Body of pancreas (tissue), 4 donors: ENCODE results near the gene CHN2.

Source experiments
- CTCF ChIP-seq, 7 experiments: fragments of 450-650 bp in 4 of 7; fragments of 200-600 bp in 3 of 7; sonication (generic) in 3 of 7; IDR thresholded peaks; one replicate each; pipeline ENCODE4 v1.5.1; 2016 to 2019; ENCODE audit warnings: antibody characterized with exemption in 7 of 7
- POLR2A ChIP-seq, 3 donors: fragments of 450-650 bp; IDR thresholded peaks; one replicate each; pipeline ENCODE4 v1.6.1; 2016; ENCODE audit warnings: antibody characterized with exemption in 3 of 3, mild to moderate bottlenecking in 2 of 3

DNA sequence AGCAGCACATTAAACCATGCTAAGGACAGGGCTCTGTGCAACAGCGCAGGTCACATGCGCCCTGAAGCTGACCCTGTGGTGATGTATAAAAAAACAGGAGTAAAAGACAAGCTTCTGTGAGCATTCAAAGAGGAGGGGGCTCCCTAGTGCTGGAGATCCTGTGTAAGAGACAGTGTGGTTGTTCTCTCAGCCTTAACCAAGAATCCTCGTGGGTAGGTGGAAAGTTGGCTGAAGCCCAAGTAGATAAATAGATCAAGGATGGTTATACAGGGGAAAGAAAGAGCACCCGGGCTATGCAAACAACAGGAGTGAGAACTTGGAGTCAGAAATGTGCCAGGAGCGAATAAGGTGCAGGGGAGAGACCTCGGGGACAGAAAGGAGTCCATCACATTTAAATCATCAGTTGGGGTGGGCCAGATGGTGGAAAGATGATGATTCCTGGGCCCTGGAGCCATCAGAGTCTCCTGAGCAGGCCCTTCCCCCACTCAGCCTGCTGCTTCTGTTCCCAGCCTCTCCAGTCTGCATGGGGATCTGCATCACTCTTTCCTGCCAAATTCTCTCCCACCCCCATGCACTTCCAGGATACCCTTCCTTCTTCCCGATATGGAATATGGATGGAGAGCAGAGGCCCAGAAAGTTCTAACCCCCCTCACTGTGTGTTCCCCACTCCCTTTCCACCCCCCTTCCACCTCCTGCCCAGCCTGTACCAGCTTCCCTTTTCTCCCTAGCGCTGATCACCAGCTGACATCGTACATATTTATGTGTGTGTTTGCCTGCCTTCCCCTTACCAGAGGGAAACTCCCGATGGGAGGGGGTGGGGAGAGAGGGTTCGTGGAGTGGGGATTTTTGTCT, 291.0 kb downstream of the CHN2 start:
- no peak for TF ChIP-seq CTCF (IDR thresholded peaks at IDR 0.05)
- TF ChIP-seq POLR2A (IDR thresholded peaks at IDR 0.05): no peak
